ENCODE measurements around the gene GIPC2.

- TF ChIP-seq GATA2 (IDR thresholded peaks at IDR 0.05; ENCODE audit: low read depth, low read length) (no peak), GATA3 (IDR thresholded peaks at IDR 0.05; ENCODE audit: low read depth, low read length) (no peak)
These were observed at the start of gene GIPC2 for GRCh38 chr1:78045926-78046778.

All from SH-SY5Y (cell line).